Muscle of back (tissue), 11 donors: Measurements from ENCODE around the gene STIP1. TPM values are rescaled to one million over a fixed set of nuclear protein-coding genes. Genes with fewer than 3 reads are reported as not detected.
A peak's percentile ranks its signal among the peaks of the same experiment; 100 is the strongest.

ENCODE experiments used
- DNase-seq, 3 donors: peaks; one replicate each; pipeline versions ENCODE4 v3.0.0 to v3.0.0-alpha.2; 2013
- polyA plus RNA-seq, 10 donors: library from polyadenylated mRNA; unstranded; fragments of 120-200 nt; gene quantifications; one replicate each; pipeline ENCODE4 v1.2.1, GENCODE V29; 2013; ENCODE audit not compliant: insufficient read length in 10 of 10

STIP1 gene
- polyA plus RNA-seq, 10 donors, result 109 to 167 (median 134) TPM

DNA sequence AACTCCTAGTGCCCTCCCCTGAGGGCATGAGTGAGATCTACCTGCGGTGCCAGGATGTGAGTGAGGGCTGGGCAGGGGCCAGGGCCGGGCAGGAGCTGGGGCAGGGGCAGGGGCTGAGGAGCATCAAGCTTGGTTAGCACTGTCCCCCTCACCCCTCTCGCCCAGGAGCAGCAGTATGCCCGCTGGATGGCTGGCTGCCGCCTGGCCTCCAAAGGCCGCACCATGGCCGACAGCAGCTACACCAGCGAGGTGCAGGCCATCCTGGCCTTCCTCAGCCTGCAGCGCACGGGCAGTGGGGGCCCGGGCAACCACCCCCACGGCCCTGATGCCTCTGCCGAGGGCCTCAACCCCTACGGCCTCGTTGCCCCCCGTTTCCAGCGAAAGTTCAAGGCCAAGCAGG, 34.3 kb downstream of the STIP1 start:
- no peak for DNase-seq

DNA sequence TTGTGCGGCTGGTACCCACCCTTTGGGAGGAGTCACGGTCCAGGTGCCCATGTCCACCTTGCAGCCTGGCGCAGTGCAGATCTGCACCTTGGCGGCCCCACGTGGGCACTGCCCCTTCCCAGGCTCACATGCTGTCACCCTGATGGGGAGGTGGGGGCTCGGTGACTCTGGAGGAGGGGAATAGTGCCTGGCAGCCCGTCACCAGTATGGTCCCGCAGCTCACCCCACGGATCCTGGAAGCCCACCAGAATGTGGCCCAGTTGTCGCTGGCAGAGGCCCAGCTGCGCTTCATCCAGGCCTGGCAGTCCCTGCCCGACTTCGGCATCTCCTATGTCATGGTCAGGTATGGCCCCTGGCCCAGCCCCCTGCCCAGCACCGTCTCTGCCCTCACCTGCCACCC, 34.8 kb downstream of the STIP1 start:
- DNase-seq, result no peak

GRCh38 chr11:64222651-64223000, 36.7 kb downstream of the STIP1 start:
- no peak for DNase-seq

DNA sequence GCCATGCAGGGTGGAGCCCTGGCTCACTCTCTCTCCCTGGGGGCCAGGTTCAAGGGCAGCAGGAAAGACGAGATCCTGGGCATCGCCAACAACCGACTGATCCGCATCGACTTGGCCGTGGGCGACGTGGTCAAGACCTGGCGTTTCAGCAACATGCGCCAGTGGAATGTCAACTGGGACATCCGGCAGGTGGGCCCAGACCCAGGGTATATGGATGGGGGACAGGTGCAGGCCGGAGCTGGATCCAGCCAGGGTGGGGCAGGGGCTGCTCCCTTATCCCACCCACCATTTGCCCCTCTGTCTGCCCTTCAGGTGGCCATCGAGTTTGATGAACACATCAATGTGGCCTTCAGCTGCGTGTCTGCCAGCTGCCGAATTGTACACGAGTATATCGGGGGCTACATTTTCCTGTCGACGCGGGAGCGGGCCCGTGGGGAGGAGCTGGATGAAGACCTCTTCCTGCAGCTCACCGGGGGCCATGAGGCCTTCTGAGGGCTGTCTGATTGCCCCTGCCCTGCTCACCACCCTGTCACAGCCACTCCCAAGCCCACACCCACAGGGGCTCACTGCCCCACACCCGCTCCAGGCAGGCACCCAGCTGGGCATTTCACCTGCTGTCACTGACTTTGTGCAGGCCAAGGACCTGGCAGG, 37.2 kb downstream of the STIP1 start:
- DNase-seq, result peak in 1 of 3 donors; percentile 30

- peak in 1 of 3 donors; percentile 10 for DNase-seq
These were observed 38.4 kb downstream of the STIP1 start for GRCh38 chr11:64224151-64224890.

DNA sequence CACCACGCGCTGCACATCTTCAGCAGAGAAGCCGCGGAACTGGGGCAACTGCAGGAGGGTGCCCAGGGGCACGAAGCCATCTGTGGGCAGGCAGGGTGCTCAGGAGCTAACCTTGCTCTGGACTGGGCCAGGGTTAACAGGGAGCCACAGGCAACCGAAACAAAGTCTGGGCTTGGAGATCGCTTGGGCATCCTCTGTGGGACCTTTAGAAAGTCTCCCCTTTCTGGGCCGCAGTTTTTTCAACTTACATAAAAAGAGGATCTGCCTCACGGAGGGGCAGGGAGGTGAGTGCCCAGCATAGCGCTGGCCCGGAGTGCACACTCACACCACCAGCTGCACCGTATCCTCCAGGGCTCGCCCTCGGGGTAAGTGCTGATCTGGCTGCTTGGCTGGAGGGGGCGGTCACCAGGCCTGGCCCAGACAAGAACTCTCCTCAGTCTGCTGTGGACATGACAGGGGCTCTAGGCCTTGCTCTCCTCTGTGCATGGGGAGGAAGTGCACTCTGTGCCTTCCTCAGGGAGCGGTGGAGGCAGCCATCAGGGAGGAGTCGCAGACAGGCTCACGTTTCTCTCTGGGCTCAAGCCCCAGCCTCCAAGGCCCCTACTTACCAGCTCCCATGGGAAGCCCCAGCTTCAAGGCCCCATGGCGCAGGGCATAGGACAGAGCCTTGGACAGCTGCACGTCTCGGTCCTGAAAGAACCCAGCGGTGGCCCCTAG, 39.1 kb downstream of the STIP1 start:
- no peak for DNase-seq

DNA sequence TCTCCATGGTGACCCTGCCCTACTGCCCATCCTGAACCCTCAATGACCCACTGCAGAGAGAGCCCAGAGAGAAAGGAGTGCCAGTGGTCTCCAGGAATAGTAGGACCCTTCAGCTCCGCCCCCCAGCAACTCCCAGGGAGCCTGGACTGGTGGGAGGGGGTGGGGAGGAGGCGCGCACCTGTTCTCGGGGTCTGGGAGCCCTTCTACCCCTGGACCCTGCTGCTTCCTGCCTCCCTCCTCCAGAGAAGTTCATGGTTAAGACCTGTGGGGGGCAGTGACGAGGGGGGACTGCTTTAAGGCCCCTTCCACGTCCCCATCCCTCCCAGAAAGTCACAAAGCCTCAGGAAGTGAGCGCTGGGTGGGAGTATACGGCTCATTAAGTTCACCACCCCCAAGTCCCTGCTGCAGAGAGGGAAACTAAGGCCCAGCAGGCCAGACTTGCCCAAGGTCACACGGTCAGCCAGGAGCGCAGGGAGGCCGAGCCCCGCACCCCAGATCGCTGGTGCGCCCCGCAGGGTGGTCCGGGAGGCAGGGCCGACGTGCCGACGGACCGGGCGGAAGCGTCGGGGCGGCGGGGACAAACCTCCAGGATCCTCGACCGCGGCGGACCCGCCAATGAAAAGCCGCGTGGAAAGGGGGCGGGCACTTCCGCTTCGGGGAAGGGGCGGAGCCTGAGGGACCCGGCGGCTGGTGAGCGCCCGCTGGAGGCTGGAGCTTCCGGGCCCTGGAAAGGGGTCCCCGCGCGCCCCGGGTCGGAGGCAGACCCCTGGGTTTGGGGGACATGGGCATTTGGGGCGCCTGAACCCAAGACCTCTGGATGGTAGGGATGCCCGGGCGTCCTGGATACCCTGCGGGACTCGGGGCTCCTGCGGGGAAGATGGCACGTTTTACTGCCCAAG, 39.9 kb downstream of the STIP1 start, which contains the start of the genes NUDT22 and TRPT1:
NUDT22 (plus strand) TSS at position 667 of the 899 bp plus-strand sequence. CDS start 379 bp downstream, outside the sequence.
TRPT1 (minus strand) TSS at position 579 of the 899 bp plus-strand sequence; CDS start at position 253, 326 bp downstream.
- peak; percentile 87 to 96 (median 93) for DNase-seq

- peak in 1 of 3 donors; percentile 70 for DNase-seq
These were observed 40.6 kb downstream of the STIP1 start for GRCh38 chr11:64226507-64227051.

- DNase-seq, result peak in 1 of 3 donors; percentile 23
These were observed 41.5 kb downstream of the STIP1 start for GRCh38 chr11:64227405-64227956.

DNA sequence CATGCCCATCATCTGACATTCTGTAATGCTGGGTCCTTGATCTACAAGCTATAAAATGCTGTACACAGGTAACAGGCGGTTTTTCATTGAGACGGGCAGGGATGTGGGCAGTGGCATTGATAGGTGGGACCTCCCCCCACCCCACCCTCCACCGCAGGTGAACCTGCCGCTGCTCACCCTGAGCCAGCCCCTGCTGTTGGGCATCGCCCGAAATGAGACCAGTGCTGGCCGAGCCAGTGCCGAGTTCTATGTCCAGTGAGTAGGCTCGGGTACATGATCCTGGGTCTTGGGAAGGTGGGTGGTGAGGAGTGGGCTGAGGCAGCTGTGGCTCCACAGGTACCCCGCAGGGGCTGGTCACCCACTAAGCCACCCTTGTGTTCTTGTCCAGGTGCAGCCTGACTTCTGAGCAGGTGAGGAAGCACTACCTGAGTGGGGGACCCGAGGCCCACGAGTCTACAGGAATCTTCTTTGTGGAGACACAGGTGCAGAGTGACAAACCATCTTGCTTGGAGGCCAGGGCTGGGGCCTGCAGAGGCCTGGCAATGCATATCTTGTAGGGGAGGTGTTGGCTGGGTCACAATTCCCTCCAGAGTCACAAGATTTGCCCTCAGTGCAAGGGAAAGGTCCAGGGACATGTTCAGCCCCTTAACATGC, 43.2 kb downstream of the STIP1 start:
- peak in 1 of 3 donors; percentile 16 for DNase-seq

GRCh38 chr11:64229744-64230170, 43.8 kb downstream of the STIP1 start:
- DNase-seq, result no peak

DNA sequence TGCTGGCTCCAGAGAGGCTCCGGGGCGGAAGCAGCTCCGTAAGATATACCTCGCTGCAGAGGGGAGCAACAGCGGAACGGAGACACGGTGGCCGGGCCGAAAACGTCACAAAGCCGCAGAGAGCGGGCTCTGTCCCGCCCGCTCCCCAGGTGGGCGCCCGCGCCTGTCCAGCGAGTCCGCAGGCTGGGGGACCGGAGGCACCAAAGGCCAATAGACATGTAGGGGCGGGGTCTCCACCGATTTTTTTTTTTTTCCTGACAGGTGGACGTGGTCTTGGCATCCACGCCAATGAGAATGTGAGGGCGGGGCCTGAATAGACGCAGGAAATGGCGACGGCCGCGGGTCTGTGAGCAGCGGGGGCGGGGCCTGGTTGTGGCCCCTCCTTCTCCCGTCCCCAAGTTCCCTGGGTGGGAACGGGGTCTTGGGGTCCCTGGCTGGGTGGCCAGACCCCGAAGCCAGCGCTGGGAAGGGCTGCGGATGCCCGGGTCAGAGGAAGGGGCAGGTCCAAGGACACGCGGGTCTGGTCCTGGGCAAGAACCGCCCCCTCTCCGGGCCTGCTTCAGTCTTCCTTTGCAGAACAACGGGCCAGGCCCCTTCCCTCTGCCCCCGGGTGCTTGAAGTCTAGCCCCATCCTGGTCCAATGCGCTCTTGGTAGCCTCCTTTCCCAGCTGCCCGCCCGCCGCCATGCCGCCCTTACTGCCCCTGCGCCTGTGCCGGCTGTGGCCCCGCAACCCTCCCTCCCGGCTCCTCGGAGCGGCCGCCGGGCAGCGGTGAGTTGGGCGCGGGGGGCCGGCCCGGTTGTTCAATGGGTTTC, 44.4 kb downstream of the STIP1 start, which contains the start of gene DNAJC4:
DNAJC4 (plus strand) TSS at position 378 of the 814 bp plus-strand sequence; CDS start at position 685, 307 bp downstream.
- DNase-seq, result peak; percentile 91 to 96 (median 93)

GRCh38 chr11:64230985-64231365, 45.0 kb downstream of the STIP1 start:
- DNase-seq, result no peak

GRCh38 chr11:64231546-64231945, 45.6 kb downstream of the STIP1 start:
- no peak for DNase-seq

- no peak for DNase-seq
These were observed 46.4 kb downstream of the STIP1 start for GRCh38 chr11:64232182-64232966.

- DNase-seq, result no peak
These were observed 47.0 kb downstream of the STIP1 start for GRCh38 chr11:64232967-64233315.

DNA sequence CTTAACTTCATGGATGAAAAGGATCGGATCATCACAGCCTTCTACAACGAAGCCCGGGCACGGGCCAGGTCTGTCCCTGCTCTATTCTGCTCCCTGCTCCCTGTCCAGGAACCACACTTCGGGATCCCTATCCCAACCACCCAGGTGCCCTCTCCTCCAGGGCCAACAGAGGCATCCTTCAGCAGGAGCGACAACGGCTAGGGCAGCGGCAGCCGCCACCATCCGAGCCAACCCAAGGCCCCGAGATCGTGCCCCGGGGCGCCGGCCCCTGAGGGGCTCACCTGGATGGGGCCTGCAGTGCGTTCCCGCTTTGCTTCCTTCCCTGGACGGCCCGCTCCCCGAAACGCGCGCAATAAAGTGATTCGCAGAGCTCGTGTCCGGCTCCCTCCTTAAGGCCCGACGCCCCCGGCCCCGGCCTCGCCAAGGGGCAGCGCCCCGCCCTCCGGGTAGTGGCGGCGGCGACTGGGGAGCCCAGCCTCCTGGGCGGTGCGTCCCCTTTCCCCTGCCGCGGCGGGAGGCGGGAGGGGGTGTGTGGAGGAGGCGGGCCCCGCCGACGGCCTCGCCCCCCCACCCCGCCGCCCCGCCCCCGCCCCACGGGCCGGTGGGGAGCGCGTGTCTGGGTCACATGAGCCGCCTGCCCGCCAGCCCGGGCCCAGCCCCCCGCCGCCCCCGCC, 48.1 kb downstream of the STIP1 start, which contains the start of gene VEGFB:
VEGFB (plus strand) TSS at position 672 of the 674 bp plus-strand sequence. CDS start 250 bp downstream, outside the sequence.
- DNase-seq, result peak in 1 of 3 donors; percentile 78
